NAMALWA (cell line): Measurements from ENCODE around the gene NCKAP1.
"Not testable (repeated sequence)": the region's sequence is repeated elsewhere in the genome, so short reads cannot be mapped to it uniquely, and the experiment has no call there.

Source experiments
- DNase-seq: peaks from one replicate; pipeline ENCODE4 v3.0.0-alpha.2; 2015; ENCODE audit warnings: low spot score

Gene NCKAP1

GRCh38 chr2:182907081-182907830 lies 131.0 kb downstream of the NCKAP1 start:
- DNase-seq = no peak

GRCh38 chr2:182906454-182906853 lies 131.8 kb downstream of the NCKAP1 start:
- peak; percentile 13 for DNase-seq

- no peak for DNase-seq
These were observed 133.4 kb downstream of the NCKAP1 start for GRCh38 chr2:182904844-182905243.

DNA sequence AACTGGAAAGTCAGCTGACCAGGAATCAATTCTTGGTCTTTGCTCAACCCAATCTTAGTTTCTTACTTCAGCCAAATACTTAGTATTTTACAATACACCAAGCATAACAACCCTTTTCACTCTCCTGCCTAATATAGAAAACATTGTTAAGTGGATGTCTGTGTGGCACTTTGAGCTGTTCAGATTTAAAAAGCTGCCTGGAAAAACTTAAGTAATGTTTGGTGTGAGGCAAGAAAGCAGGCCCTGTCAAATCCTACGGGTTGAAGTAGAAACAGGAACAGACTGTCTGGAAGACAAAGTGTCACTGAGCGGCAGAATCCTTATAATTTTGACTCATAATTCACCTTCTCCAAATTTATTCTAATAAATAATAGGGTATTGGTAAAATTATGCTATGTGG lies 134.7 kb downstream of the NCKAP1 start:
- DNase-seq = no peak

GRCh38 chr2:182901748-182902147 lies 136.5 kb downstream of the NCKAP1 start:
- no peak for DNase-seq

DNA sequence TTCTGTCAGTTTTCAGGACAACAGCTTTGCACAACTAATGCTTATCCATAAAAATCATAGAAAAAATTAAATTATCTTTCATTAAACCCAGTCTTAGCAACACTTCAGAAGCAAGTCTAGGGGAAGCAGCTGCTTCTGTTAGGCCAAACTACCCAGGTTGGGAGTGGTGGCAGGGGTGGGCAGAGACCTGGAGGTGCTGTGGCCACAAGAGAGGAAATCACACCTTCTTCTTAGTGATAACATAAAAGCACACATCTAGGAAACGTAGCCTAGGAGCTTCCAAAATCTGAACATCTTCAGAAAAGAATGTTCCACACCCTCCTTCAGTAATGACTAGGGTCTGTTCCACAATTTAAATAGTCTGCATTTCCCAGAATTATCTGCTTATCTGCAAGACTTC lies 139.5 kb downstream of the NCKAP1 start:
- no peak for DNase-seq

DNA sequence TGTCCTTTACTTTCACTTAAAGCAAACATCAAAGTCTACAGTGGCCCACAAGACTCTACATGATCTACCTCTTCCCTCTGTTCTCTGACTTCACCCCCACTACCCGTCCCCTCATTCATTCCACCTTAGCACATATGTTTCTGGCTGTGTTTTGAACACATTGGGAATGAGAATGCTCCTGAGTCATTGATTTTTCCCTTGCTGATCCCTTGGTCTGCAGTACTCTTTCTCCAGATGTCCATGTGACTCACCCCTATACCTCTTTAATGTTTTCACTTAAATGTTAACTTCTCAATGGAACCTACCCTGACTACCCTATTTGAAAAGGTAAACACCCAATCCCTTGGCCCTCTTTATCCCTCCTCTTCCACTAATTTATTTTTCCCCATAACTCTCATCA lies 141.1 kb downstream of the NCKAP1 start:
- DNase-seq = no peak

- no peak for DNase-seq
These were observed 142.5 kb downstream of the NCKAP1 start for GRCh38 chr2:182895798-182896197.

GRCh38 chr2:182895169-182895568 lies 143.1 kb downstream of the NCKAP1 start:
- DNase-seq = no peak

GRCh38 chr2:182894174-182894573 lies 144.1 kb downstream of the NCKAP1 start:
- no peak for DNase-seq

DNA sequence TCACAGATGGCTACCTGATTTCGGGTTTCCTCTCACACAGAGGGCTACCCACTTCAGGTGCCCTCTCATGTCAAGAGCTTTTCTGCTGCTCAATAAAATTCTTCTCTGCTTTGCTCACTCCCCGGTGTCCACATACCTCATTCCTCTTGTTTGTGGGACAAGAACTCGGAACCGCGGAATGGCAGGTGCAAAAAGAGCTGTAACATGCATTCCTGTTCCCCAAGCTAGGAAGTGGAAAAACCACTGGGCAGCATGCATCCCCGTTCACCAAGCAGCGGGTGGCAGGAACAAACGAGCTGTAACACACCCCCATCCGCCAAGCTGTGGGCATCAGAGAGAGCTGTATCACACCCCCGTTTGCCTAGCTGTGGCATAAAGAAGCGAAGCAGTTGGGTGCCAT lies 144.6 kb downstream of the NCKAP1 start:
- DNase-seq = no peak

DNA sequence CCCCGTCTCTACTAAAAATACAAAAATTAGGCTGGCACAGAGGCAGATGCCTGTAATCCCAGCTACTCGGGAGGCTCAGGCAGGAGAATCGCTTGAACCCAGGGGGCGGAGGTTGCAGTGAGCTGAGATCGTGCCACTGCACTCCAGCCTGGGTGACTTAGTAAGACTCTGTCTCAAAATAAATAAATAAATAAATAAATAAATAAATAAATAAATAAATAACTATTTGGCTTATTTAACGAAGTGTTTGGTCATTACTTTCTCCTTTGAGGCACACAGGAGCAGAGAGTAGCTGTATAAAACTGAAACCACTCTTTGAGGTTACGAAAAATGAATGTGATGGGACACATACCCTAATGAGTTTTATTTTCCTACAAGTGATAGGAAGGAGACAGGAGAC lies 145.2 kb downstream of the NCKAP1 start:
- not testable (repeated sequence) for DNase-seq

- no peak for DNase-seq
These were observed 146.6 kb downstream of the NCKAP1 start for GRCh38 chr2:182891611-182892010.

DNA sequence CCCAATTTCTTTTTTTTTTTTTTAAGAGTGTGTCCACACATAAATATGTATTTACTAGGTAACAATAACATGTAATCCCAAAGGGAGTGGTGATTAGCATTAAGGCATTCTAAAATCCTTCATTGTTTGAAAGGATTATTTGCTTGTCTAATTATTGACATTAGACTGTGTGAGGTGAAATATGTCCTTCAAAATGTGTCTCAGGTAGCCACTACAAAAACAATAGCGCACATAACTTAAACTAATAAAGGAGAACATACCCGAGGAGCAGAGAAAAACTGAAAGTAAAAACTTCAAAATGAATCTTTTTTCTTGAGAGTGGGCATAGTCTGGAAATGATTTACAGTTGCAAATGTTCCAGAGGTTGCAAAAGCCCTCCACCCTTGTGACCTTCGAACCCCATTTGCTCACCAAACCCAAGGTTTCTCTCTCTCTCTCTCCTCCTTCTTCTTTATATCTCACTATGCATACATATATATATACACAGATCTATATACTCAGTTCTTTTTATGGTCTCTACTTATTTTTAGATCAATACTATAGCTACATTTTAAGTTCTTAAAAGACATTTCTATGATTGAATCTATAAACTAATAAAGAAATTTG lies 147.4 kb downstream of the NCKAP1 start:
- DNase-seq = no peak

GRCh38 chr2:182890305-182890704 lies 148.0 kb downstream of the NCKAP1 start:
- DNase-seq = no peak

- DNase-seq = peak; percentile 48
These were observed 150.4 kb downstream of the NCKAP1 start for GRCh38 chr2:182887753-182888415.

DNA sequence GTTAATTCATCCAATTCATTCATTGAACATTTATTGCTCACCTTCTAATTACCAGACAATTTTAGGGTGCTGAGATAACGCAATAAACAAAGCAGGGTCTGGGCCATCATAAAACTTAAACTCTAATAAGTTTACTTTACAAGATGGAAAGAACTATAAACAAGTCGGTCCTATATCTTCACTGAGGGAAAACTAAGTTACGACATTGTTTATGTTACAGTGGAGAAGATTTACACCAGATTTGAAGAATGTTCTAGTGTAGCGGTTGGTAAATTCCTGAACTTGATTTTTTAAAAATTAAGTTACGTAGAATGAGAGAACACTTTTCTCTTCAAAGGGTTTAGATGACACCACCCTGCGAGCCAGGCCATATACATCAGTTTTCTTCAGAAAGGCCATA lies 151.2 kb downstream of the NCKAP1 start:
- no peak for DNase-seq

GRCh38 chr2:182885771-182886170 lies 152.5 kb downstream of the NCKAP1 start:
- no peak for DNase-seq

DNA sequence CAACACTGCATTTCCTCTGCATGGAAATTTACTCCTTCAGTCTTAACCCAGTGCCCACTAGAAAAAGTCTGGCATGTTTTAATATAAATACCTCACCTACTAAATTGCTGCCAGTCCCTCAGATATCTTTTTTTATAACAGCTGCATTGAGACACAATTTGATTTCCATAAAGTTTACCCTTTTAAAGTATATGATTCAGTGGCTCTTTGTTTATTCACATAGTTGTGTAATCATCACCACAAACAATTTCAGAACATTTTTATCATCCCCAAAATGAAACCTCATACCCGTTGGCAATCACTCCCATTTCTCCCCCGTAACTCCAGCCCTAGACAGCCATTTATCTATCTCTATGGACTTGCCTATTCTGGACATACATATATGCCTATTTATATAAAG lies 154.8 kb downstream of the NCKAP1 start:
- no peak for DNase-seq

- DNase-seq = not testable (repeated sequence)
These were observed 158.2 kb downstream of the NCKAP1 start for GRCh38 chr2:182880100-182880499.

GRCh38 chr2:182876653-182877052 lies 161.6 kb downstream of the NCKAP1 start:
- DNase-seq = not testable (repeated sequence)

GRCh38 chr2:182870227-182870626 lies 168.0 kb downstream of the NCKAP1 start:
- peak; percentile 36 for DNase-seq

- DNase-seq = peak; percentile 36
These were observed 170.0 kb downstream of the NCKAP1 start for GRCh38 chr2:182868054-182868796.
